OCI-LY1 (cell line): Measurements from ENCODE around the gene KIF4A.

Experiments
- H2AFZ ChIP-seq: fragments of 200-600 bp; sonication (generic), shearing (Covaris generic); 2 replicates; pipeline ENCODE4 v1.6.0; 2014; ENCODE audit warnings: antibody characterized with exemption, mild to moderate bottlenecking, low read length
- H3F3A ChIP-seq: fragments of 200-600 bp; sonication (generic), shearing (Covaris generic); 2 replicates; pipeline ENCODE4 v1.6.0; 2014; ENCODE audit warnings: mild to moderate bottlenecking, antibody characterized with exemption, low read length, moderate library complexity; ENCODE audit not compliant: insufficient read depth
- H3K27ac ChIP-seq: fragments of 200-600 bp; sonication (generic); 2 replicates; pipeline ENCODE4 v1.5.1; 2014; ENCODE audit warnings: low read length, mixed run types, mild to moderate bottlenecking, low read depth; ENCODE audit not compliant: poor library complexity, severe bottlenecking
- H3K27me3 ChIP-seq: fragments of 200-600 bp; sonication (generic); 2 replicates; pipeline ENCODE4 v1.6.0; 2014; ENCODE audit warnings: antibody characterized with exemption, mild to moderate bottlenecking, low read length, moderate library complexity; ENCODE audit not compliant: insufficient read depth
- H3K36me3 ChIP-seq: fragments of 200-600 bp; sonication (generic); 2 replicates; pipeline ENCODE4 v1.6.1; 2014; ENCODE audit warnings: mild to moderate bottlenecking, antibody characterized with exemption, low read length, moderate library complexity, mixed read lengths; ENCODE audit not compliant: insufficient read depth
- H3K4me1 ChIP-seq: fragments of 200-600 bp; sonication (generic); 2 replicates; pipeline ENCODE4 v1.5.1; 2014; ENCODE audit warnings: mild to moderate bottlenecking, low read length, moderate library complexity; ENCODE audit not compliant: insufficient read depth, severe bottlenecking
- H3K4me2 ChIP-seq: fragments of 200-600 bp; sonication (generic), shearing (Covaris generic); 2 replicates; pipeline ENCODE4 v1.6.1; 2014; ENCODE audit warnings: low read length
- H3K4me3 ChIP-seq: fragments of 200-600 bp; sonication (generic); 2 replicates; pipeline ENCODE4 v1.5.1; 2014; ENCODE audit warnings: low read length, low read depth, mild to moderate bottlenecking, mixed read lengths; ENCODE audit not compliant: poor library complexity, severe bottlenecking
- H3K79me2 ChIP-seq: fragments of 200-600 bp; shearing (Covaris generic); 2 replicates; pipeline ENCODE4 v1.6.1; 2016; ENCODE audit warnings: mixed run types, low read length, mixed read lengths; ENCODE audit not compliant: insufficient read depth
- H3K9ac ChIP-seq: fragments of 200-600 bp; sonication (generic), shearing (Covaris generic); 2 replicates; pipeline ENCODE4 v1.6.1; 2014; ENCODE audit warnings: mild to moderate bottlenecking, low read length, mixed read lengths
- H3K9me2 ChIP-seq: fragments of 200-600 bp; sonication (generic), shearing (Covaris generic); 2 replicates; pipeline ENCODE4 v1.6.1; 2014; ENCODE audit warnings: low read depth, mild to moderate bottlenecking, low read length, mixed read lengths
- H3K9me3 ChIP-seq: fragments of 200-600 bp; shearing (Covaris generic); 2 replicates; pipeline ENCODE4 v1.6.1; 2014; ENCODE audit warnings: low read length, mixed read lengths
- H4K20me1 ChIP-seq: fragments of 200-600 bp; sonication (generic), shearing (Covaris generic); 2 replicates; pipeline ENCODE4 v1.6.0; 2016; ENCODE audit warnings: mild to moderate bottlenecking, low read length; ENCODE audit not compliant: insufficient read depth
- EZH2 ChIP-seq: fragments of 200-600 bp; sonication (generic), shearing (Covaris generic); IDR thresholded peaks from 2 replicates; pipeline ENCODE4 v1.8.0; 2017; ENCODE audit warnings: borderline replicate concordance, mixed run types, mild to moderate bottlenecking, antibody characterized with exemption, low read length, moderate library complexity, mixed read lengths
- TF ChIP-seq, protein P1 (sequence below): fragments of 200-600 bp; sonication (generic), shearing (Covaris generic); IDR thresholded peaks from 2 replicates; pipeline ENCODE4 v1.5.1; 2017; ENCODE audit warnings: mild to moderate bottlenecking, antibody characterized with exemption, low read length, moderate library complexity, mixed read lengths

The KIF4A gene

DNA sequence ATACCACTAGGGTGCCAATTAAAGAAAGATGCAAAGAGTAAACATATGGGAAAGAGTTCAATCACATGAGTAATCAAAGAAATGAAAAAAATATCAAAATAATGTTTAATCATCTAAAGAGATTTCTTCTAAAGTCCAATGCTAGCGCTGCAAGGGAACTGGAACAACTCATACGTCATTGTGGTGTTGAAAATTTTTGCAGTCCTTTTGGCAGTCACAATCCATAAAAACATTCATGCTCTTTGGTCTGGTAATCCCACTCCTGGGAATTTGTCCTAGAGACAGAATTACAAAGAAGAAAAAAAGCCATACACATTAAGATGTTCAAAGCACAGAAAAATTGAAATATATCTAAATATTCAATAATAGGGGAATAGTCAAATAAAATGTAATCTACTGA, 34.5 kb upstream of the KIF4A start:
- Histone ChIP-seq H3K9ac (no peak overlapping the region), H3K9me2 (no peaks in the 10 kb centered on the region), H3F3A (no peaks in the 10 kb centered on the region), H4K20me1 (no peaks in the 10 kb centered on the region), H3K36me3 (no peaks in the 10 kb centered on the region), H3K4me3 (no peak overlapping the region), H2AFZ (no peak overlapping the region), H3K9me3 (no peaks in the 10 kb centered on the region), H3K79me2 (no peaks in the 10 kb centered on the region), H3K4me2 (no peak overlapping the region), H3K27me3 (no peaks in the 10 kb centered on the region), H3K27ac (no peak overlapping the region), H3K4me1 (no peaks in the 10 kb centered on the region)
- TF ChIP-seq EZH2, result no peak
- TF ChIP-seq, protein P1, sequence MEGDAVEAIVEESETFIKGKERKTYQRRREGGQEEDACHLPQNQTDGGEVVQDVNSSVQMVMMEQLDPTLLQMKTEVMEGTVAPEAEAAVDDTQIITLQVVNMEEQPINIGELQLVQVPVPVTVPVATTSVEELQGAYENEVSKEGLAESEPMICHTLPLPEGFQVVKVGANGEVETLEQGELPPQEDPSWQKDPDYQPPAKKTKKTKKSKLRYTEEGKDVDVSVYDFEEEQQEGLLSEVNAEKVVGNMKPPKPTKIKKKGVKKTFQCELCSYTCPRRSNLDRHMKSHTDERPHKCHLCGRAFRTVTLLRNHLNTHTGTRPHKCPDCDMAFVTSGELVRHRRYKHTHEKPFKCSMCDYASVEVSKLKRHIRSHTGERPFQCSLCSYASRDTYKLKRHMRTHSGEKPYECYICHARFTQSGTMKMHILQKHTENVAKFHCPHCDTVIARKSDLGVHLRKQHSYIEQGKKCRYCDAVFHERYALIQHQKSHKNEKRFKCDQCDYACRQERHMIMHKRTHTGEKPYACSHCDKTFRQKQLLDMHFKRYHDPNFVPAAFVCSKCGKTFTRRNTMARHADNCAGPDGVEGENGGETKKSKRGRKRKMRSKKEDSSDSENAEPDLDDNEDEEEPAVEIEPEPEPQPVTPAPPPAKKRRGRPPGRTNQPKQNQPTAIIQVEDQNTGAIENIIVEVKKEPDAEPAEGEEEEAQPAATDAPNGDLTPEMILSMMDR, result no peak

DNA sequence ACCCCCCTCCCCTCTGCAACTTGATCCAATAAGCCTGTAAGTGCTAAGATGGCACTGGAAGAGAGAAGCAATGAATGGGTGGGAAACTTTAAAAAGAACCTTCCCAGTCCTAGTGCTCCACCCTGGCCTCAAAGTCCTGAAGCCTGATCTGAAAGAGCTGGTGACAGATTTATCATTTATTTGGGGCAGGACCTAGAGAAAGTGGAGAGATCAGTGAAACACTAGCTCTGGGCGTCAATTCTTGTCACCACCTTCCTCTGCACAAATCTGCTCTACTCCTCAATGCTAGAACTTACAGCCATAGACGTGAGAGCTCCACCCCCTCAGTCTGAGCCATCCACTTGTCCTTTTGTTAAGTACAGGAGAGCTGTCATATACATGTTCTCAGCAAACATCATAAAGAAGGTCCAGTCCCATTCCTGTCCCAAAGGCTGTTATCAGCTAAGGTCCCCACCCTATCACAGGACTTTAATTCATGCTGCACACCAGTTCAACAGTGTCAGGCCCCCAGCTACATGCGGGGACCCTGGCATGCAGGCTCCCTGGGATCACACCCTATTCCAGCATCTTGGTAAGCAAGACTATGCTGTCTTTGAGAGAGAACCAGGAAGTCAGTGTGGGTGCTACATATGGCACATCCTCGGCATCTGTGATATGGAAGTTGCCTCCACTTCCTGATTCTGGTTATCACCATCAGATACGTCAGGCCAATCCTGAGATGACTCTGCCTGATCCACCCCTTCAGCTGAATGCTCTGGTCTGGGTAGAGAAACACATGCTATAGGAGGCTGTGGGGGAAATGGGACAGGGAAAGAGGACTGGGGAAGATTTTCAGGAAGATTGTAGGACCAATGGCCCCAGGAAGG, 32.2 kb upstream of the KIF4A start:
- Histone ChIP-seq H2AFZ (no peak overlapping the region), H3K36me3 (no peaks in the 10 kb centered on the region), H3K9me3 (no peaks in the 10 kb centered on the region), H3K9ac (no peak overlapping the region), H3K4me3 (no peak overlapping the region), H4K20me1 (no peaks in the 10 kb centered on the region), H3K9me2 (no peaks in the 10 kb centered on the region), H3K27ac (no peak overlapping the region), H3K4me2 (no peak overlapping the region), H3K27me3 (no peaks in the 10 kb centered on the region), H3K79me2 (no peaks in the 10 kb centered on the region), H3K4me1 (no peaks in the 10 kb centered on the region), H3F3A (no peaks in the 10 kb centered on the region)
- no peak for TF ChIP-seq EZH2
- TF ChIP-seq, protein P1, result no peak

DNA sequence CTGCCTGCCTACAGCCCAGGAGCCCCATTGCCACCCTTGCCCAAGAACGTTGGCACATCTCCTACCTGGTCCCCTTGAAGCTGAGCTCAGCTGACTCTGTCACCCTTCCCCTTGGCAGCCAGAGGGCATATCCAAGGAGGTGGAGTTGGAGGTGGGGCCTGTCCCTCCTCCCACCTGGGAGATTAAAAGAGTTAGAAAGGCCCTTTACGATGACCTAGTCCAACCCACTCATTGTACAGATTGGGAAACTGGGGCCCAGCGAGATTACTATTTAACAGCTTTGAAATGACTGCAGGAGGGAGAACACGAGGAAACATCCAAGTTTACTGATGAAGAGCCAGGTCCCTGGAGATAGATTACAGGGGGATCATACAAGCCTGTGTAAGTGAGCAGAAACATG, 29.8 kb upstream of the KIF4A start, which contains the start of gene P2RY4:
P2RY4 (minus strand) TSS at position 101 of the 400 bp plus-strand sequence. CDS start 580 bp downstream, outside the sequence.
- H3K27me3 ChIP-seq, result no peaks in the 10 kb centered on the region
- H3K9ac ChIP-seq, result no peak within 1 kb of the TSS
- no peak within 1 kb of the TSS for H3K4me3 ChIP-seq
- H4K20me1 ChIP-seq, result no peaks in the 10 kb centered on the region
- H3K79me2 ChIP-seq, result no peaks in the 10 kb centered on the region
- H3K4me2 ChIP-seq, result no peak within 1 kb of the TSS
- H3F3A ChIP-seq, result no peaks in the 10 kb centered on the region
- H3K36me3 ChIP-seq, result no peaks in the 10 kb centered on the region
- H2AFZ ChIP-seq, result no peak within 1 kb of the TSS
- TF ChIP-seq, protein P1, result no peak
- no peak for TF ChIP-seq EZH2
- H3K9me2 ChIP-seq, result no peaks in the 10 kb centered on the region
- no peaks in the 10 kb centered on the region for H3K9me3 ChIP-seq
- no peak within 1 kb of the TSS for H3K27ac ChIP-seq
- H3K4me1 ChIP-seq, result no peaks in the 10 kb centered on the region
